LNCAP (cell line): ENCODE results near the gene HNRNPR.

Experiments
- CTCF ChIP-seq: fragments of 450-650 bp; IDR thresholded peaks from 2 replicates; pipeline ENCODE4 v1.5.1; 2017; ENCODE audit warnings: mild to moderate bottlenecking

The HNRNPR gene

GRCh38 chr1:23344111-23344986, at the start of gene HNRNPR:
Gene HNRNPR (minus strand): TSS chr1:23344284. CDS start chr1:23341008, 3,276 bp downstream.
- no peak for TF ChIP-seq CTCF

- no peak for TF ChIP-seq CTCF
Measured at GRCh38 chr1:23393706-23394105, 49.6 kb upstream of the HNRNPR start.

DNA sequence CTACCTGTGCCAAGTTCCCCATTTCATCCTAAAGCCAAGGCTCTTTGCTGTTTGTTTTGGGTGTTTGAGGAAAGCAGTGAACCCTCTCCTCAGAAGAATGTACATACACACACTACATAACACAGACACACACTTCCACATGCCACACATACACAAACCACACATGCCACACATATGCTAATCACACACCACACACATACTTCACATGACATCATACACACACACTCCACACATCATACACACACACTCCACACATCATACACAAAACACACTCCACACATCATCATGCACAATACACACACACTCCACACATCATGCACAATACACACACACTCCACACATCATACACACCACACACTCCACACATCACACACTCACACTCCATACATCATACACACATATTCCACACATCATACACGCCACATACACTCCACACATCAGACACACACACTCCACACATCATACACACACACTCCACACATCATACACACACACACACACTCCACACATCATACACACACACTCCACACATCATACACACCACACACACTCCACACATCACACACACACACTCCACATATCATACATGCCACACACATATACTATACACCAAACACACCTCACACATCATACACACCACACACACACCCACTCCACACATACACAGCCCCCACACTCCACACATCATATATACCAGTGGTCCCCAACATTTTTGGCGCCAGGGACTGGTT, 48.2 kb upstream of the HNRNPR start:
- no peak for TF ChIP-seq CTCF

- TF ChIP-seq CTCF: no peak
Measured at GRCh38 chr1:23389837-23390321, 45.8 kb upstream of the HNRNPR start.

DNA sequence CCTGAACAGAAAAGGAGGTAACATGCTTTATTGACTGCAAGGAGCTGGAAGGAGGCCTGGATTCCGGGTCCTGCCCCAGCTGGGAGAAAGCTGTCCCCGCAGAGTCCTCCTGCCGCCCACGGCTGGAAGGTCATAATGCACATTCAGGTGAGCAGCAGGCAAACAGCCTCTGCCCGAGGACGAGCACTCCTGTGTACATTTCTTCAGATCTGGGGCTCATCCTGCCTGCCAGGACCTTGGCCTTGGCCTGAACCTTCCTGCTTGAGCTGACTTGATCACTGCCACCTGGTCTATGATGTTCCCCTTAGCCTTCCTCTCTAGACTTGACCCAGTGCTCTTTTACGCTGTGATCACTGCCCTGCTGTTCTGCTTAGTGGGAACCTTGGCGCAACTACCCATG, 43.4 kb upstream of the HNRNPR start:
- TF ChIP-seq CTCF: no peak

GRCh38 chr1:23385119-23385621, 41.1 kb upstream of the HNRNPR start:
- no peak for TF ChIP-seq CTCF

DNA sequence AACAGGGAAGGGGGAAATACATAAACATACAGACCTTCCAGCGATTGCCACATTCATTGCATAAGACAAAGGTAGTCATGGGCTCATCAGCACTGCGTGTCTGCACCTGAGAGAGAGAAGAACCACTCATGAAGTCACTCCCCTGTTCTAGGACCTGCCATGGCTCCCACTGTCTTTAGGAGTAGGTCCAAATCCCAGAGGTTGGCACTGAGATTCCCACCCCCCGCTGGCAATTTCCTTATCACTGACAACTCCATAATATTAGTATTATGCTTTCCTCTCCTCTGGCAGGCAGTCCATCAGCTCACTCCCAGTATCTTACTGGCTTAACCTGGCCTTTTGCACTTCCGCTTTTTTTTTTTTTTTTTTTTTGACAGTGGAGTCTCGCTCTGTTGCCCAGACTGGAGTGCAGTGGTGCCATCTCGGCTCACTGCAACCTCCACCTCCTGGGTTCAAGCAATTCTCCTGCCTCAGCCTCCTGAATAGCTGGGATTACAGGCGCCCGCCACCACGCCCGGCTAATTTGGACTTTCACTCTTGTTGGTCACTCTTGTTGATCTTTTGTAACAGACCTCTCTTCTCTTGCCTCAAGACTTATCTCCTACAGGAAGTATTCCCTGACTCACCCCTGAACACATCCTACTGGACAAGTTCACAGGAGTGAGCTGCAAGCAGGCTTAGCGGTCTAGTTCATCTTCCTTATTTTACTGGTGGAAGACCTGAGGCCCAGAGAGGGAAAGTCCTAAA, 40.4 kb upstream of the HNRNPR start:
- no peak for TF ChIP-seq CTCF
